ENCODE data around the gene SBF1.
"Not testable (repeated sequence)": the region's sequence is repeated elsewhere in the genome, so short reads cannot be mapped to it uniquely, and the experiment has no call there.

SBF1 gene

DNA sequence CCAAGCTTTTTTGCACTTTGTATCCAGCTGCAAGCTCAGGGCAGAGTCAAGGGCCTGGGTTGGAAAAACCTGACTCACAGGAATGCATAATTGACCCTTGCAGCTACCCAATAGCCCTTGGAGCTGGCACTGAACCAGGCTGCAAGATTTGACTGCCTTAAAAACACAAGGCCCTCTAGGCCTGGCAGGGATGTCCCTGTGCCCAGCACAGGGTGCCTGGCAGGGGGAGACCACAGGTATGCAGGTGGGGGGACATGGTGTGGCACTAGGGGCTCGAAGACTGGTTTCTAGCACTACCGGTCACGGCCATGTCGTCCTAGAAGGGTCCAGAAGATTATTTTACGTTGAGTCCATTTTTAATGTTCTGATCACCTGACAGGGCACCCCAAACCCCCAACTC, 30.2 kb downstream of the SBF1 start:
- no peak for DNase-seq (ENCODE audit: low read depth in 2 of 2)

DNA sequence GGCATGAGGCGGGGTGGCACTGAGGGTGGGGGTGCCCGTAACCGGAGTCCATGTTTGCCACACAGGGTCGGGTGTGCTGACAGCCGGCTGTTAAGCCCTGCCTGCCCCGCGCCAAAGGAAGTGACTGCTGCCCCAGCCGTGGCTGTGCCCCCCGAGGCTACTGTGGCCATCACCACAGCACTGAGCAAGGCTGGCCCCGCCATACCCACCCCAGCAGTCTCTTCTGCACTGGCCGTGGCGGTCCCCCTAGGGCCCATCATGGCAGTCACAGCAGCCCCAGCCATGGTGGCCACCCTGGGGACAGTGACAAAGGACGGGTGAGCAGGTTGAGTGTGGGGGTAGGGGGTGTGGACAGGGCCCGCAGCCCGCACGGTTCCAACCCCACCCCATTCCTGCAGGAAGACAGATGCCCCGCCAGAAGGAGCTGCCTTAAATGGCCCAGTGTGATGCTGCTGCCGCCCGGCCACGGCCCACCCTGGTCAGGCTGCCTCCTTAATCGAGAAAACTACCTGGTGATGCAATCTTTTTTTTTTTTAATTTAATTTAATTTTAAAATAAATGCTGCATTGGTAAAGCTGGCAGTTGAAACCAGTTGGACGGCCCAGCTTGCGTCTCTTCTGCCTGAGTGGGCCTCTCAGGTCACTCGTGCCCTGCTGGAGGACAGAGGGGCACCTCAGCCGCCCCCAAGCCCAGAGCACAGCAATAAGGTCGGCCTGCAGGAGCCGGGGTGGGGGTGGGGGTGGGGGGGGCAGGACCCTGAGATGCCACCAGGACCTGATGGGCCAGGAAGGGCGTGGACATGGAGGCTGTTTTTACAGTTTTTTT, 30.8 kb downstream of the SBF1 start:
- no peak for DNase-seq (ENCODE audit: low read depth in 2 of 2)

DNA sequence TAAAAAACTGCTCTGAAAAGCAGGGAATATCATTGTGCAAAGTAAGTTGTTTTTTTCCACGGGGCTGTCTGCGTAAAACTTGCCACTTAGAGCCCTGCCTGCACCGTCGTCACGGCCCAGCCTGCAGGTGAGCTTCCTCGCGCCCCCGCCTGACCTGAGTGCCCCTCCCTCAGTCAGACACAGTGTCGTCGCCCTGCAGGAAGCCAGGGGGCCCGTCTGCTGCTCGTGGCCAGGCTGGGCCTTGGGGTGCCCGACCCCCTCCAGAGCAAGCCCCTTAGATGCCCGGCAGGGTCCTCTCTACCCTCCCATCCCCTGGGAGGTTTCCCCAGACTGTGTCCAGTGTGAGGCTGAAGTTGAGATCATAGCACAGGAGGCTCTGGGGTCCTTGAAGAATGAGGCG, 31.6 kb downstream of the SBF1 start:
- no peak for DNase-seq (ENCODE audit: low read depth in 2 of 2)

DNA sequence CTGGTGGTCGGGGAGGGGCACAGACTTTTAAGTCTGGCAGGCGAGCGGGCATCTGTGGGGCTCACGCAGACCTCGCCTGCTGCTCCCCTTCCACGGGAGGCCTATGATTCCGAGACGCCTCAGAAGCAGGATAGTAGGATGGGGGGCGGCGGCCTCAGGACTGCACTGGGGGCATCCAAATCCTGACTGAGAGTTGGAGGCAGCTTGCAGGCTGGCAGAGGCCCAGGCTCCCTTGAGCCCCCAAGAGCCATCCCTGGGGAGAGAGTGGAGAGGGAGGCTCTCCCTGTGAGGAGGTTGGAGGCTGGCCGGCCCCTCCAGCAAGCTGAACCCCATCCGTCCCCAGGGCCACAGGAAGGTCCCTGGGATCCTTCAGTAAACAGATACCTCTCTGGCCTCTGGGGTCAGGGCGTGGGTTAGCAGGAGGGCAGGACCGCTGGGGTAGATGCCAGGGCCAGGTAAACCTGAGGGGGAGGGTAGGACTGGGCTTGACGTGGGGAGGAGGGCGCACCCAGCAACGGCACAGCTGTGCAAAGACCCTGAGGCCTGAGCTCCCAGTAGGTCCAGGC, 33.3 kb downstream of the SBF1 start:
- no peak for DNase-seq (ENCODE audit: low read depth in 2 of 2)

DNA sequence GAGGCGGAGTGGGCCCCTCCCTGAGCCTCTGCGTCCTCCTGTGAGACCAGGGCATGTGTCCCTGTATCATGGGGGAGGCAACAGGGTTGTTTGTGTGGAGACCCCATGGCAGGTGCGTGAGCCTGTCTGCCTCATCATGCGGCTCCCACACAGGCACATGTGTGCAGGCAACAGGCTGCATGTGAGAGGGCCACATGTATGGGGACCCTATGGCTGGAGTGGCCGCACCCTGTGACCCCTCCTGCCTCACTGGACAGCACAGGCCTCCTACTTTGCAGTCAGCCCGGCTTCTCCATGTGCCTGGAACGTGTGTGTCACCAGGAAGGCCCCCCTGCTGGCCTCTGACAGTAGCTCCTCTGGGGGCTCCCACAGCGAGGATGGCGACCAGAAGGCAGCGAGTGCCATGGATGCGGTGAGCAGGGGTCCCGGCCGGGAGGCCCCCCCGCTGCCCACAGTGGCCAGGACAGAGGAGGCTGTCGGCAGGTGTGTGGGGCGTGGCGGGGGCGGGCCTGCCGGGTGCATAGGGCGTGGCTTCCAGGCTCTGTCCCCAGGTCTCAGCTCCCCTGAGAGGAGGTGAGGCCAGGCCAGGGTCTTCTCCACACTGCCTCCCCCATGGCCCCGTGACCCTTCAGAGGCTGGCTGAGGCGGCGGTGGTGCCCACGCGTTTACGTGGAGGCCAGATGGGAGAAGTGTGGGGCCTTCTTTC, 34.1 kb downstream of the SBF1 start:
- DNase-seq (ENCODE audit: low read depth in 2 of 2) = no peak

DNA sequence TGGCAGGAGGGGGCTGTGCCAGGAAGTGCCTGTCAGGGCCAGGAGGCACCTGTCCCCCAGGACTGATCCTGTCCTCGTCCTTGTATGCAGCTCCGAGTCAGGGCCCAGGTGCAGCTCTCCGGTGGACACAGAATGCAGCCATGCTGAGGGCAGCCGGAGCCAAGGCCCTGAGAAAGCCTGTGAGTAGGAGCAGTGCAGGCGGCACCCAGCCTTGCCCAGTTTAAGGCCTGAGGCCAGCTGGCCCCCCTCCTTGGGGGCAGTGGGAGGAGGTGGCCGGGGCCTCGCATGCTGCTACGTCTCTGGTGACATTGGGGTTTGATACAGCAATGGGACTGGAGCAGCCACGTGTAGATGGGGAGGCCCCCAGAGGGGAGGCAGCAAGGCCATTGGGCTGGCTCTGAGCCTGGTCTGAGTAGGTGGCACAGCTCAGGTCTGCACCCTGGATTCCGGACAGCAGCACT, 34.9 kb downstream of the SBF1 start:
- DNase-seq (ENCODE audit: low read depth in 2 of 2) = no peak

DNA sequence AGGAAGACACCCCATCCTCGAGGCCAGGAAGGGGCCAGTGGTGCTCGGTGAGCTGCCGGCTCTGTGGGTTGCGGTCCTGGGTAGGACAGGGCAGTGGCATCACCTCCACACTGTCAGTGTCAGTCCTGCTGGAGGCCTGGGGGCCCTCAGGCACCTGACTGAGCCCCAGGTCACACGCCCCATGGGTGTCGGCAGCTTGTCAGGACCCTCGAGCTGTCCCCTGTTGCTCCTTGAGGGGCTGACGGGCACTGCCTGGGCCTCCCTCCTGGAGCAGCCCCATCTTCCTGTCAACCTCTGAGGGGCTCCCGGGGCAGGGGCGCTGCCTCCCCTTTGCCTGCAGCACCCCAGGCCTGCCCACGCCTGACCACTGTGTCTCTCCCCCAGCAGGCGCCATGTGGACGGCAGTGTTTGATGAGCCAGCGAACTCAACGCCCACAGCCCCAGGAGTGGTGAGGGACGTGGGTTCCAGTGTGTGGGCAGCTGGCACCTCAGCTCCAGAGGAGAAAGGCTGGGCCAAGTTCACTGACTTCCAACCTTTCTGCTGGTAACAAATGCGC, 35.4 kb downstream of the SBF1 start:
- no peak for DNase-seq (ENCODE audit: low read depth in 2 of 2)

DNA sequence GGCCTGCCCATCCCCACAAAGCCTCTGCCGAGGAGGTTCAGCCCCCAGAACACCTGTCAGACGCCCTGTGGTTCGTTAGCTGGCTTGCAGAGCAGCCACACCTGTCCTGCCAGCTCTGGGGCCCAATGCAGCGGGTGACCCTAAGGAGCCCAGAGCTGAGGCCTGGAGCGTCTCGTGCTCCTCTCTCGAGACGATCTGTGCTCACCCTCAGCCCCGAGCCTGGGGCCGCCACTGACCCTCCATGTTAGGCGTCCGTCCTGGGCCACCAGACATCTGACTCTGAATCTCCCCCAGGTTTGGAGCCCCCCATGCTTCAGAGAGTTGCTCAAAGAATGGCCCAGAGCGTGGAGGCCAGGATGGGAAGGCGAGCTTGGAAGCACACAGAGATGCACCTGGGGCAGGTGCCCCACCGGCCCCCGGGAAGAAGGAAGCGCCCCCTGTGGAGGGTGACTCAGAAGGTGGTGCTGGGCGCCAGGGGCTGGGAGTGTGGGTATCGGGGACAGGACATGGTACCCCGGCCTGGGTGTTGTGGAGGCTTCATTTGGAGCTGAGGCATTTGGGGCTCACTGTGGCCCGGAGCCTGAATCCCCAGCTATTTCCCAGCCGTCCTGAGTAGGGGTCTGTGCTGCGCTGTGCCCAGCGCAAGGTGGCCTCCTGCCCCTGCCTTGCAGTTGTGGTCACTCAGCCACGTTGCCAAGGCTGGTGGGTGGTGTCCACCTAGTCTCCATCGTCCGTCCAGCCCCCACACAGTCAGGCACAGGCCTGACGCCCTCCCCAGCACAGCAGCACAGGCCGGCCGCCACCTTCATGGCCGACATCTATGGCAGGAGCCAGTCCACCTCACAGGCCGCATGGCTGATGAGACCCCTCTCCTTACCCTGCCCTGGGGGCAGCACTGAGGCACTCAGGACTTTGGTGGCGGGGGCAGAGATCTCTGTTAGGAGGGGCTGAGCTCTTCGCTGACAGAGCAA, 36.2 kb downstream of the SBF1 start:
- DNase-seq (ENCODE audit: low read depth in 2 of 2) = no peak

DNA sequence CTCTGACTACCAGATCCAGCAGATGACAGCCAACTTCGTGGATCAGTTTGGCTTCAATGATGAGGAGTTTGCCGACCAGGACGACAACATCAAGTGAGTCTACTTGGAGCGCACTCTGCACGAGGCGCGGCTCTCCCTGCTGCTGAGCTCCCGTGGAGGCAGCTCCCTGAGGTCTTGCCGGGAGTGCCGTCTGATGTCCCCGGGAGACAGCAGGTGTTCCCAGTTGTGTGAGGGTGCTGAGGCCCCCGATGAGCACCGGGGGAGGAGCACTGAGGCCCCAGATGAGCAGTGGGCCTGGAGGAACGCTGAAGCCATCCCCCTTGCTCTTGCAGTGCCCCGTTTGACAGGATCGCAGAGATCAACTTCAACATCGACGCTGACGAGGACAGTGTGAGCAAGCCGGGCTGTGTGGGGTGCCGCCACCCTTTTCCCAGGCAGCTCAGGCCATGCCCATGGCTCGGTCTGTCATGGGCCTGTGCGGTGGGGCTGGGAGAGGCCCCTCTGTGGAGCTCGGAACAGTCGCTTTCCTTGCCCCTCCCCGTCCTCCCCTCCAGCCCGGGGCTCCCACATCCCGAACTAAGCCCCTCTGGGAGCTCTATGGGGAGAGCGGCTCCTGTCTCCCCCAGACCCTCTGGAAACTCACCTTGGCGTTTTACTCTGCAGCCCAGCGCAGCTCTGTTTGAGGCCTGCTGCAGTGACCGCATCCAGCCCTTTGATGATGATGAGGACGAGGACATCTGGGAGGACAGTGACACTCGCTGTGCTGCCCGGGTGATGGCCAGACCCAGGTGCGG, 37.1 kb downstream of the SBF1 start:
- DNase-seq (ENCODE audit: low read depth in 2 of 2) = no peak

DNA sequence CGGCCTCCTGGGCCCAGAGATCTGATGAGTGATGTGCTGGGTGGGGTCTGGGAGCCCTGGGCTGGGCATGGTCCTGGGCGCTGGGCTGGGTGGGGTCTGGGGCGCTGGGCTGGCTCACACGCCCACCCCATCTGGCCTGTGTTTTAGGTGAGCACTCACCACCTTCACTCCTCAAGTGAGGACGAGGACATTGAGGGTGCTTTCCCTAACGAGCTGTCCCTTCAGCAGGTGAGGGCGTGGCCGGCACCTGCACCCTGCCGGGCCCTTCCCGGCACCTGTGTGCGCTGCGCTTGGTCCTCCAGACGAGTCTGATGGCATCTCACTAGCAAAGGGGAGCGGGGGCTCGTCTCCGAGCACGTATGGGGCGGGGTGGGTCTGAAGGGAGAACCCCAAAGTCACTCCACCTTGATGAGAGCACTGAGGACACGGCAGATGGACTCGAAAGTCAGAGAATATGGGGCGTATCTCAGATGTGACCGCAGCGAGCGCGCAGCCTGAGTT, 37.9 kb downstream of the SBF1 start:
- no peak for DNase-seq (ENCODE audit: low read depth in 2 of 2)

DNA sequence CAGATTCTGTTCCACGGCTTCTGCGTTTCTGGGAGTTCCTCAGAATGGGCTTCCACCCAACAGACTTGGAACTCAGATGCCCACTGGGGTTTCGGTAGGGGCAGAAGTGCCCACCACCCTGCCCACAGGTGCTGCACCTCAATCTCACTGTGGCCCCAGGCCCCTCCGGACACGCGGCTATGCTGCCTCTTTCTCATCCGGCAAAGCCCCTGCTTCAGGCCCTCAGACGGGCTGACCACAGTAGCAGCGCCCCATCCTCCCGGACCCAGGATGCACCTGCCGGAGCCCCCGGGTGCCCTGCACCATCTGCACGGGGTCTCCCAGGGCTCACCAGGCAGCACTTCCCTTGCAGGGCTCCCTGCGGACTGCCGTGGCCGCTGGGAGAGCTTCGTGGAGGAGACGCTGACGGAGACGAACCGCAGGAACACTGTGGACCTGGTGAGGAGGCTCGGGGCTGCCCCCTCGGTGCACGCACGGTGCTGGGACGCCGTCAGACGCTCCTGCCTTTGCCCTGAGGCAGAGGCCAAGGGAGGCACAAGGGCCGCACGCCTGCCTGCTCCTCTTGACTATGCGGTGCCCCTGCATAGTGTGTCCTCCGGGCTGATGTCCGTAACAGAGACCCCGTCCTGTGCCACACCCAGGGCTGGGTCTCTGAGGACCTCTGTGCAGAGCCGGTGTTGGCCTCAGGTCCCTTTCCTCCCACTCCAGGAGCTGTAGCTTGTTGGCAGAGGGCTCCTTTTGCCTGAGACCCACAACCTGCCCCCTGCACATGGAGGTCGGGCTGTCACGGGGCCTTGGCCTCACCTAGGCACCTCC, 38.6 kb downstream of the SBF1 start:
- no peak for DNase-seq (ENCODE audit: low read depth in 2 of 2)

DNA sequence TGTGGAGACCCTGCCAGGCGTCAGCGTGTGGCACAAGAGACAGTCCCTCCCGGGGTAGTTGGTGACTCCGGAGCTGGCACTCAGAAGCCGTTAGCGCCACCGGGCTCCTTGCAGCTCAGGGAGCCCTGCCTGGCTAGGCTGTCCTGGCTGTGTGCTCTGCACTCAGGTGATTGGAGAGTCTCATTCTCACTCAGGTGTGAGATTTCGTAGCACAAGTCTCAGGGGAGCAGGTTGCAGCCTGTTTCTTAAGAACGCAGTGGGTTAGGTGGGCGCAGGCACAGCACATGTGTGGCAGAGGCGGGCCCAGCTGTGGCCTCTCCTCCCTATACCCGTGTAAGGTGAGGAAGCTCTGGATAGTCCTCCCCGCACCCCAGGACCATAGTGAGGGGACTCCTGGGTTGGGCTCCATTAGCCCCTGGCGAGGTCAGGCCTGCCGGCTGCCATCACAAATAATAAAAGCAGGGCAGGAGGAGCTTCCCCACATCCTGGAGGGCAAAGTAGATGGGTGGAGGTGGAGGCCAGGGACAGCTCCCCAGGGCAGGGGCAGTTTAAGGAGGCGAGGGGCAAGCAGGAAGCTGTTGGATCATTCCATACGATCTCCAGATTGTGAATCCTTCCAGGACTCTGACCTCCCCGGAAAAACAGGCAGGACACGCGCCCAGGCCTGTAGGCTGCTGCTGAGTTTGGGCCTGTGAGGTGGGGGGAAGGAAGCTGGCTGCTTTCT, 39.4 kb downstream of the SBF1 start:
- no peak for DNase-seq (ENCODE audit: low read depth in 2 of 2)

DNA sequence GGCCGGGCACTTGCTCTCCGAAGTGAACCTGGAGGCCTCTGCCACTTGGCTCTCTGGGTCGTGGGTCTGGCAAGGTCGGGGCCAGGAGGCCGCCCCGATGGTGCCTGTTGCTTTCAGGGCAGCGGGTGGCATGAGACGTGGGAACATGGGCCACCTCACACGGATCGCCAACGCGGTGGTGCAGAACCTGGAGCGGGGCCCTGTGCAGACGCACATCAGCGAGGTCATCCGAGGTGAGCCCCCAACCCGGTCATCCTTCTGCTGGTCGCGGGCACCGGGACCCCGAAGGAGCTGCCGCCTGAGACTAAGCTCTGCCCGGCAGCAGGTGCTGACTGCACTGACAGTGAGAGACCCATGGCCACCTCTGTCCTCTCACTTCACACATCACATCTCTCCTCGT, 40.0 kb downstream of the SBF1 start:
- no peak for DNase-seq (ENCODE audit: low read depth in 2 of 2)

DNA sequence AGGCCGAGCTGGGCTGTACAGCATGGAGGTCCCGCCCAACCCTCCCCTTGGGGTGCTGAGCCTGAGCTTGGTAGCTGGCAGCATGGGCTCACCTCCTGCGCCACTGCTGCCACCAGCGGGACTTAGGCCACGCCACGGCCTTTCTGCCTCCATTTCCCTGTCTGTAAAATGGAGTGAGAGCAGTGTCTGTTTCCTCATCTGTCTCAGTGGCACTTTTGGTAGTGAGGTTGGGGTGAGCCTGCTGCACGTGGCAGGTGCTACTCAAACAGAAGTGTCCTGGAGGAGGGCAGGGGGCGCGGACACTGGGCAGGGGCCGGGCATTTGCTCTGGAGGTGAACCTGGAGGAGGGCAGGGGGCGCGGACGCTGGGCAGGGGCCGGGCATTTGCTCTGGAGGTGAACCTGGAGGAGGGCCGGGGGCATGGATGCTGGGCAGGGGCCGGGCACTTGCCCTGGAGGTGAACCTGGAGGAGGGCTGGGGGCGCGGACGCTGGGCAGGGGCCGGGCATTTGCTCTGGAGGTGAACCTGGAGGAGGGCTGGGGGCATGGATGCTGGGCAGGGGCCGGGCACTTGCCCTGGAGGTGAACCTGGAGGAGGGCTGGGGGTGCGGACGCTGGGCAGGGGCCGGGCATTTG, 41.8 kb downstream of the SBF1 start:
- DNase-seq (ENCODE audit: low read depth in 2 of 2) = not testable (repeated sequence)

DNA sequence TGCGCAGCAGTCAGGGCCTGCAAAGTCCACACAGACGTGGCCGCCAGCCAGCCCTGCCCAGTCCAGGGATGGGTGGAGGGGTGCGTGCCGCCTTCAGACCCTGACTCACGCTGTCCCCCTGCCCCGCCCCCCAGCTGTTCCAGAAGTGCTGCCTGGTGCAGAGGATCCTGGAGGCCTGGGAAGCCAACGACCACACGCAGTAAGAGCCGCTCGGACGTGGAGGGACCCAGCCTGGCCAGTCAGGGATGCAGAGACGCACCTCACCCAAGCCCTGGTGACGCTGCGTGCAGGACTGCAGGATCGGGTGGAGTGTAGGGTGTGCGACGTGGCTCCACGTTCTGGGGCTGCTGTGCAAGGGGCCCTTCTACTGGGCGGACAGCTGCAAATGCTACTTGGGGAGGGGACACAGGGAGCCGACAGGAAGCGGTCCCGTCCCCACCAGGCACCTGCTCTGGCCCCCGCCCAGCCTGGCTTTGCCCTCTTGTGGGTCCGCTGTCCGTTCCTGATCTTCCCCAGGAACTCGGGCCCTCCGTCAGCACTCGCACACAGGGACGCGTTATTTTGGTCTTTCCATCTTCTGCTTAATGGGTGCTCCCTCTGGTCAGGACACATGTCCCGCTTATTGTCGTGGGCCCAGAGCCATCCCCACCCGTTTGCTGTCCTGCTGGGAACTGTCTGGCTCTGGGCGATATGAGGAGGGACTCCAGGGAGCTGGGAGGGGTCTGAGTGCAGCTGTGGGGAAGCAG, 42.5 kb downstream of the SBF1 start:
- no peak for DNase-seq (ENCODE audit: low read depth in 2 of 2)

DNA sequence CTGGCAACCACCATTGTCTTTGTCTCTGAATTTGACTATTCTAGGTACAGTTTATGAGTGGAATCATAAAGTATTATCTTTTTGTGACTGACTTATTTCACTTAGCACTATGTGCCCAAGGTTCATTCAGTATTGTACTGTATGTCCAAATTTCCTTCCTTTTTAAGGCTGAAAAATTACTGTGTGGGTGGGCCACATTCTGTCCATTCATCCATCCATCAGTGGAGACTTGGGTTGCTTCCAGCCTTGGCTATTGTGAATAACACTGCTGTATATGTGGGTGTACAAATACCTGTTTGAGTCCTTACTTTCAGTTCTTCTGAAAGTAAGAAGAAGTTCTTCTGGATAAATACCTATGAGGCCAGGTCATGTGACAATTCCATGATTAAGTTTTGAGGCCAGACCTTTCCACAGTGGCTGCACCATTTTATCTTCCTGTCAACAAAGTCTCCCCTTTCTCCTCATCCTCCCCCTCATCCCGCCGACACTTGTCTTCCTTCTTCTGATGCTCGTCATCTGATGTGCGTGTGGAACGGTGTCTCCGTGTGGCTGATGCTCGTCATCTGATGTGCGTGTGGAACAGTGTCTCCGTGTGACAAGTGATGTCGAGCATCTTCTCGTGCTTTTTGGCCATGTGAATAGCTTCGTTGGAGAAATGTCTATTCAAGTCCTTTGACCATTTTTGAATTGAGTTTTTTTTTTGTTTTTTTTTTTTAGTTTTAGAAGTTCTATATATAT, 49.5 kb downstream of the SBF1 start:
- no peak for DNase-seq (ENCODE audit: low read depth in 2 of 2)

DNA sequence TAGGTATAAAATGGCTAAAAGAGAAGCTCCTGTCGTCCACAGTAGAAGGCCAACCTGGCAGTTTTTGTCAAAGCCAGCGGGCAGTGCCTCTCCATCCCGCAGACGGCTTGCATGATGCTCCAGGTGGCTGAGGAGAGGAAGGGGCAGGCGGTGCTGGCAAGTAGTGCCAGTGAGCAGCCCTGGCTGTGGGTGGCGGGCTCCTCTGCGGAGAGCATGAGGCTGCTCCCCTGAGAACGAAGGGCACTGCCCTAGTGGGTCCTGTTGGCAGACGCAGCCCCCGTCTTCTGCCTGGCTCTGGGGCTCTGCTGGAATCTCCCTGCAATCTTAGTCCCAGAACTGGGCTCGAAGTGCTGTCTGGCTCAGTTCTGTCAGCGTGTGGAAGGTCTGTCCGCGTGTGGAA, 50.9 kb downstream of the SBF1 start:
- no peak for DNase-seq (ENCODE audit: low read depth in 2 of 2)
